Muscle of arm (tissue), 12 donors: ENCODE data around the gene SMAD7. TPM values are rescaled to one million over a fixed set of nuclear protein-coding genes. Genes with fewer than 3 reads are reported as not detected.

ENCODE experiments used
- DNase-seq: peaks from one replicate; pipeline ENCODE4 v3.0.0-alpha.2; 2013
- polyA plus RNA-seq, 12 donors: library from polyadenylated mRNA; unstranded; fragments of 120-200 nt; gene quantifications; one replicate each; pipeline ENCODE4 v1.2.1, GENCODE V29; 2013; ENCODE audit not compliant: insufficient read length in 12 of 12

Gene SMAD7
- polyA plus RNA-seq, 12 donors: 9.2 to 23.4 (median 11.8) TPM; not detected in 1

DNA sequence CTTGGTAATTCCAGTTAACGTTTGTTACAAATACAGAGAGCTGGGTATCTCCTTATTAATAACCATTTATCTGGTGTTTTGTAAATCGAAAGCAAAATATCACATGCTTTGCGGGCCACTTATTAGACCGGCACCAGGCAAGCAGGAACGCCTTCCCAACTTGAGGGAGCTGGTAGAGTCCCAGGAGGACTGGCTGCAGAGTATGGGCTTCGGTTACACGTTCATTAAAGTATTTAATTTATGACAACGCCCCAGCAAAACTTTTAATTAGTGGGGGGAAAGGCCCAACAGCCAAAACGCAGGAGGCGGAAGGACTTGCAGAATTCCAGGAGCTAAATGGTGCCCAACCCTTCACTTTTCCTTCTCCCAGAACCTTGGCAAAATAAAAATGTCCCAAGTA is 3.7 kb downstream of the SMAD7 start:
- DNase-seq: no peak

DNA sequence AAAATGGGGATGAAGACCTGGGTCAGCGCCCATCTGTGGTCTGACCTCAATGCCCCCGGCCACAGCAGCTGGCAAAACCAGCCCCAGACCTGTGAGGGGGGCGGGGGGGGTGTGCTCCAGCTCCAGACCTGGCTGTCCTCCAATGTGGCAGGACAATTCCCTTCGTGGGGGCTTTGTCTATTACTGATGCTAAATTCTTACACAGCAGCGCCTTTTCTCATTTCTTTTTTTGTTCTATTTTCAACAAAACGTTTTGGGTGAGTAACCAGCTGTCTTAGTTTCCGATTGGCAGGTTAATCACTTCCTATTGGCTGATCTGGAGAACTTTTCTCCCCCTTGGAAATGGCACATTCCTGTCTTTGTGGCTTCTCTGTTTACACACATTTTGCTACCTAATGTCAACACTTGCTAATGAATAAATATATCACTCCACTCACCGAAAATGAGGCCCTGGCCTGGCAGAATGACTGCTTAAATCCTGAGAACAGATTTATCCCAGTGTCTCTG is 4.4 kb downstream of the SMAD7 start:
- no peak for DNase-seq

DNA sequence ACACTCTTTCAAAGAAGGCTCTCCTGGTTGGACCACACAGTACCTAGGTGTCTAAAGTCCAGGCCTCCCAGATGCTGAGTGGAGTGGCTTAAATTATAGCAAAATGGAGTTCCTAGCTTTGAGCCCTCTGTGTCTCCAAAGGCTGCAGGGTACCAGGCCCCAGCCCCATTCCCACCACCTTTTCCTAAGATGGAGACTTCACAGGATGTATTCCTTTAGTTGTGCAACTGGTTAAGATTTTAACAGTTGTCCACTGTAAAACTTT is 4.9 kb downstream of the SMAD7 start:
- no peak for DNase-seq

DNA sequence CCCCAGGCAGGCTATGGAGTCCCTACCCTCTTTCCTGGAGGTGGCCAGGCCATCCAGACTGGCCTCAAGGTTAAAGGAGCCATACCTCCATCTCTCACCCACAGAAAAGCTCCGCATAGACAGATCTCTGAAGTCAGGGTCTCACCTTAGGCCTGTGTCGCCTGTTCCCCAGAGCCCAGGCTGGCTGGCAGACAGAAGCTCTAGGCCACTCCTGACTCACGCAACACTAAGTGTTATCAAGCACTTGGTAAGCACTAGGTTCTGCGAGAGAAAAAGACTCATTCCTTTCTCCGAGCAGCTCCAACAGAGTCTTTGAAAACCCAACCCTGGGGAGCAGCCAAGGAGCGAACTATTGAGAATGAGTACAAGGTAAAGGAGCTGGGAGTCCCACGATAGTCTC is 6.1 kb downstream of the SMAD7 start:
- no peak for DNase-seq

DNA sequence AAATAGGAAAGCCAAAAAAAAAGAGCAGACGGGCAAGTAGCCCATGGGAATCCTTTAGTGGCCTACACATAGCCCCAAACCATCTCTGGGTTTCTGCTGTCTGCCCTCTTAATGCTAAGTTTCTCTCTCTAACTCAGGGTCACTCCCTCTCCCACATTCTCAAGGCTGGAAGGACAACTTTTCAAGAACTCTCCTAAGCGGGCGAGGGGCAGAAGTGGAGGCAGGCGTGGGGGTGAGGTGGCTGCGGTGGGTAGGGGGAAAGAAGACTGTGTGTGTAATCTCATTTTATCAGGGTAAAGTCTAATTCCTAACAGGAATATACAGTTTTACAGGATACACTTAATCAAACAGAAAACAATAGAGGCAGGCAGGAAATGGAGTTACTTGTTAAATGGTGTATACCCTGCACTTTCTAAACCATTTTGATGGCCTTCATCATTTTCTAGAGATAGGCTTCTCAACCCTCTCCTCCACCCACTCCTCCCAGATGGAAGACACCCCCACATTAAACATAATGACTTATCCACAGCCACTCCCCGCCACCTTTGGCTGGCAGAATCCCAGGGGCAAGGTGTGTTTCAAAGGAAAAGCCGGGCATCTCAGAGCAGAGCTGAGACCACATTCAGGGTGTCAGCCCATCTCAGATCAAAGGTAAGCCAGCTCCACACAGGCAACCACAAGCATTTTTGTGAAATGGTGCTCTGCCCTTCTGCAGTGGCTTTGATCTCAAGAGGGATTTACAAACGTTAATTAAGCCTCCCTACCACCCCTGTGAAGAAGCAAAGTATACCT is 6.8 kb downstream of the SMAD7 start:
- no peak for DNase-seq

DNA sequence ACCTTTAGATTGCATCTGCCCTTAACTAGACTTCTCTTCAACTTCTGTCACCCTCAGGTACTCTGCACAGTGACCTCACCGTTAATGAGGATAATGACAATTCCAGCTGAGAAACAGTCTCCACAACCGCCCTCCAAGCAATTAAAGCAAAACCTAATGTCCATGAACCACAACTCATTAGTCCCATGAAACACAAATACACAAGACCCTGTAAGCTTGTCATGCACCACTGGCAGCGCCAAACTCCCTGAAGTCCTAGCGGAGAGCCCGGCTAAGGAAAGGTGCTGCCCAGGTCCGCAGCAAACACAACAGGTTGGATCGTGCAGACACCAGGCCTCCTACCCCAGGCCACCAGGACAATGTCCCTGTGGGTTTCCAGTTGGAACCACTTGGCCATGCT is 7.4 kb downstream of the SMAD7 start:
- no peak for DNase-seq

DNA sequence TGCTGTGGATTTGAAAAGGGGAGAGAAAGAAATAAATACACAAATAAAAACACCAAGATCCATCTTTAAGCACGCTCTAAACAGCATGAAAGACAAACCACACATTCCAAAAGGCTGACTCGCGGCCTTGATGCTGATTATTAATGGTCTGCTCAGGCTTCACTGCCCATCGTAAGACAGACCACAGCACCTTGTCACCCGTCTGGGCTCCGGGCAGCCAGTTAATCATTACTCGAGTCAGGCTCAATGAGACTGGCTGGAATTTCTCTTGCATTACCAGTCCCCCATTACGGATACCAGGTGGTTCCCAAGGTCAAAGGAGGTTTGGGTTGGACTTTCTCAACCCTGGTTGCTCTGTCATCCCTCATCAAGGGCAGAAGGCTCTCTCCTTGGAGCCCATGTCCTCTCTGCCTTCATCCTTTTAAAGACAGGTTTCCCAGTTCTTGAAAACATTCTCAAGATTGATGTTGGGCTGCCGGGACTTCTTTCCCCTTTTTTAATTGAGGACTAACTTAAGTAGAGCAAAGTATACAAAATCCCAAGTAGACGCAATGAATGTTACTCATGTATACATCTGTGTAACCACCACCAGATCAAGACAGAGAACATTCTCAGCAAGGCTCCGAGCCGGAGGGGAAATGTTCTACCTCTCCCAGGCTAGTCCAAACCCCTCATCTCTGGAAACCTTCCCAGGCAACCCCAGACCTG is 8.1 kb downstream of the SMAD7 start:
- no peak for DNase-seq

DNA sequence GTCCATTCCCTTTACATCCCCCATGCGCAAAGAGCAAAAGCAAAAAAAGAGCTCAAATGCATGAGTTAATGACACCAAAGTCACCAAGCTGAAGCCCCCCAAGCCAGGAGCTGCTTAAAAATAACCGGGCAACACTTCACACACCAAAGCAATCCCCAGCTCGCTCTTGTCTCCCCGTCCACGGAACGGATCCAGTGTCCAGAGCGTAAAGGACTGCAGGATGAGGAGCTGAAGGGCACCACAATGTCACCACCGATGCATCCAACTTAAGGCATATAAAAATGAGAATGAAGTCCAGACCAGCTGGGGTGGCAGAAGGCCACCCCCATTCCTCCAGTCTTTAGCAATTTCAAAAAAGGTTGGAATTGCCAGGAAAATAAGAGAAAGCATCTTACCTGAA is 8.7 kb downstream of the SMAD7 start:
- DNase-seq: no peak

DNA sequence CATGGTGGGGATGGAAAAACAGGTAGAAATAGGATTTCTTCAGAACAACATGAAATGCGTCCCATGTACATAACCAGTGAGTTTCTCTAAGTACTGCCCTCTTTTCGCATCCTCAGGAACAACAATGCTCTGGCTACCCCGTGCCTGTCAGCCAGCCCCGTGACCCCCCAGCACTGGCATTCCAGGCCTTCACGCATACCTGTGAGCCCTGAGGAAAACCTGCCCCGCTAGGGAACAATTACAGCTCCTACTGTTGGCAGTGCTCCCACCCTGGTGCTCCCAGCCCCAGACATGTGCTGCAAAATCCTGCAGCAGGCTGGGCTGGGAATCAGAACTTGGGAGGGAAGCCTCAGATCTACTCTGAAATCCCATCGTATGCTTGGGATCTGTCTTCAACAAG is 9.1 kb downstream of the SMAD7 start:
- DNase-seq: no peak

DNA sequence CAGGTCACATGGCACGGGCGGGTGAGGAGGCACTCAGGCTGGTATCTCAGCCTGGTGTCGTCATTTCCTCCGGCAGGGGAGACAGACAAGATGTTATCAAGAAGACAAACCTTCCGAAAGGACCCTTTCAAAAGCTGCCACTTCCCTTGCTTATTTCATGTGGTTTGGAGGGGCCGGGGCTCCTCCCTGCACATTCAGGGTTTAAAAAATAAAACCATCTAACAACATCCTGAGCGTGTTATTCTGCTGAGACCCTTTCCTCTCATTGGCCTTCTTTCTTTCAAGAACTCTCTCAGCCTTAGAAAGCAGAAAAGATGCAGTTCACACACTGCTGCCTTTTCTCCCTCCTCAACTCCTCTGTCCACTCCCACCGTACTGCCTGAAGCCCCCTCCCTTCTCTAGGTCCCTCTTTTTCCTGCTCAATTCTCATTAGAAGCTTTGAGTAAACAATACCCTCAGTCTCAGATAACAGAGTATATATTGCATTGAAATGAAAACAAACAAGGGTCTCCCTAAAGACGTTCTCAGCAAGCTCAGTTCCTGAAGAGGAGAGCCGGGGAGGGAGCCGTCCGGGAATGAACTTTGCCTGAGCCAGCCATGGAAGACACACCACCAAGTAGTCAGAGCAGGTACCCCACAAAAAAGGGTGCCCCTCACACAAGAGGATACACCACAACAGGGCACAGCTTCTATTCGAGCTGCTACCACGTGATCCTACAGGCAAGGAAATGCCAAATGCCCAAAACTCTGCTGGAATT is 9.7 kb downstream of the SMAD7 start:
- no peak for DNase-seq

DNA sequence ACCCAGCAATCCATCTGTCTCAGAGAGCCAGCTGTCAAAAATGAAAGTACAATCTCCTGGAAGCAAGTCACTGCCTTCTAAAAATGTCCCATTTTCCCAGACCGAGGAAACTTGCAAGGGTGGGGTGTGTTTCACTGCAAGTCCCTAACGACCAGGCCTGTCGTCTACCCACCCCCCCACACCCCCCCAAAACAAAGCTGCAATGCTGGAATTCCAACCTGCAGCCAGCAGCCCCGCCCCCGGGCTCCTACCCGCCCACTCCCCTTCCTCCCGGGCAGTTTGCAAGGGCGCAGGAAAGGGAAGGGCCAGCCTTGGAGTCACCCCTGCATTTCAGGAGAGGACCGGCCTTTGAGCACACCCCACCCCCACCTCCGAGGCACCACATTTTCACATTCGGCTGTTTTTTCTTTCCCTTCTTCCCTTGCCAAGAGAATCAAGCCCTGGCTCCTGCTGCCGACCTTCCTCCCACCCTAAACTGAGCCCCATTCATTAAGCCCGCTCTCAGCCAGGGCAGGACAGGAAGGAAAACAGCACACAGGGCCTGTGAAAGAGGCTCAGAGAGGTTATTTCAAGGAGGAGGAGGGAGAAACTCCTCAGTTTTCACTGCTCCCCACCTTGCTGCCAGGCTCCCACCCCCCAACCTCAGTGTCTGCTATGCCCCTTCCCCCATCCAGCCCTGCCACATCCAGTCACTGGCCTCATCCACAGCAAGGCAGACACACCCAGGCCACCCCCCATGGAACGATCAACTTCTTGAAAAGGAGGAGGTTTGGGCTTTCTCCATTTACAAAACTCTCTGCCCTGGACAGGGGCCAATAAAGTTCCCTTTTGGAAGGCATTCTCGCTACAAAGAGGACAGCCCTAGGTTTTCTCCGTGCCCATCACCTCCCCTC is 11.3 kb downstream of the SMAD7 start:
- no peak for DNase-seq

DNA sequence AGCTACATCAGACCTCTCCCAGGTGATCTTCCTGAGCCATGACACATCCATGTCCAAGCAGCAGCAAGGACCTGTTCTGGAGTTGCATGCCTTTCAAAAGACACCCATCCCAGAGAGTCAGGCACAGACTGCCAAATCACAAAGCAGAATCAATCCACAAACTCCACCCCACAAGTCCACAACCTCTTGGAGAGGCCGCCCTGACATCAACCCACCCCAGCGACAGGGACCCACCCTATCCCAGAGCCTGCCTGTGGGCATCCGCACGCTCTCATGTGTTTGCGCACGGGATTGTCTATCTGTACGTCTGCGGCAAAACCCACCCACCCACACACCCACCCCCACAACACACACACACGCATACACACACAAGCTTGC is 11.9 kb downstream of the SMAD7 start:
- no peak for DNase-seq

DNA sequence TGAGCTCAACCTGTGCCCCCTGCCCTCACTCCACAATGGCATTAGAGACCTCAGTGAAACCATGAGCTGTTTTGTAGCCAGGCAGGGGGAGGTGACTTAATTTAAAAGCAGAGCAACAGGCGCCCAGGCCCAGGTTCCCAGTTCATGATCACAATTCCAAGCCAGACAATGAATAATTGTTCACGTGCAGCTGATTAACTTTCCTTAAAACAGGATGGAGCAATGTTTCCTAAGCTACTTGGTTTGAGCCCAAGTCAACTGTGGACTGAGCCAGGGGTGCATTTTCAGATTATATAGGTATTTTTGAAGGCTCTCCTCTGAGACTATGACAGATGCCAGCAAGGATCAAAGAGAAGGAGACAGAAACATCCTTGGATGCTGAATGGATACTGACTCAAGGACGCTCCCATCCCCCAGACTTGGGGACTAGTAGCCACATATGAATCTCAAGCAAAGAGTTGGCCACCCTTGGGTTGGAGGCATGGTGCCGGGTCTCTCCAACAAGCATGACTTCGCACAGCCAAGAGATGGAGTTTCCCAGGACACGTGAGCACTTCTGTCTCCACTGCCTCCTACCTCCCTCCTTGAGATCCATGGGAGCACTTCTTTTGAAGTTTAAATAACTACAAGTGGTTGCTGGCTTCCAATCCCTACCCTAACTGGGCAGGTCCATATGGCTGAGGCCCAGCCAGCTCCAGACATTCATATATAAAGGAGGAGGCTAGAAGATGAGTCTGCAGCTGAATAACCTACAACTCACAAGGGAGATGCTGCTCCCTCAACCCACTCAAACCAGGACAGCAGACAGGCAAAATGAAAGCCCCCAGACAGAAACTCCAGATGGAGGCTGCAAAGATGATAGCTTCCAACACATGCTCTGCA is 12.7 kb downstream of the SMAD7 start:
- DNase-seq: no peak

DNA sequence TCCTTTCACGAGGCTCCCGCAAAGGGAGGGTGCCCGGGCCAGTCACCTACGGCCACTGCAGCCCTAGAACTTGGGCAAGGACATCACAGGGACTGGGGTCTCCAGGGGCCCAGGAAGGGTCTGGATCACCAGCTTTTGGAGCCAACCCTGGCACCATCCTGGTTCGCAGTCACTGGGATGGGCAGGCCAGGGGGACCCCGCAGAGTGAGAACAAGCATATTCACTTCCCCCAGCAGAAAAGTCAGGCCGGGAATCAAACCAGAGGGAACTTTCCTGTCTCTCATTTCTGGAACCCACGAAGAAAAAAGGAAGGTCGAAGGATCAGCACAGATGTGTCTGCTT is 15.4 kb downstream of the SMAD7 start:
- no peak for DNase-seq

DNA sequence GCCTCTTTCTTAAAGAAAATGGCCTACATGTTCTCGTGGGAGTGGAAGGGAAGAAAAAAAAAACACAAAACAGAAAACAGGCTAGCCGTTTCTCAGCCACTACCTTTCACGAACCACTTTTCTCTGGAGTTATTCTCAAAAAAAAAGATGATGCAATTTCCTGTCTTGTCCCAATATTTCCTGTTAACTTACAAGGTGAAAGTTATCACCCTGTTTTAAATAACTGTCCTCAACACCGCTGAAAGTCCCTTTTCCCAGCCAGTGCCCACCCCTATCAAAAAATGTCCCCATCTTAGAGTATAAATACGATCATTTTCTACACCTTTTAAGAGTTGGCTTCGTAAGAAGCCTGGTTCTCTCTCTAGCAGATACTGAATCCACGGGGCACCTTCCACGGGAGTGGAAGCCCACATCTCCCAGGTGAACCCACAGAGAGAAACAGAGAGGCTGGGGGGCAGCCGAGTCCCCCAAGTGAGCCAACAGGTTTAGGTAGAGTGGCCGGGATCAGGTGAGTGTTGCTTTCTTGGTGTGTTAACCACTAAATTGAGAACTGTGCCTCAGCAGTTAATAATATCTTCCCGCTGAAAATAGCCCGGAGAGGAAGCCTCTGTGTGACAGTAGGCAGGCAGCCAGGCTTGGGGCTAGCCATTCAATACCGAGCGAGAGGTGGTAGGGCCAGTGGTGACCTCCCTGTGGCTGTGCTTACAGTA is 15.9 kb downstream of the SMAD7 start:
- DNase-seq: no peak

DNA sequence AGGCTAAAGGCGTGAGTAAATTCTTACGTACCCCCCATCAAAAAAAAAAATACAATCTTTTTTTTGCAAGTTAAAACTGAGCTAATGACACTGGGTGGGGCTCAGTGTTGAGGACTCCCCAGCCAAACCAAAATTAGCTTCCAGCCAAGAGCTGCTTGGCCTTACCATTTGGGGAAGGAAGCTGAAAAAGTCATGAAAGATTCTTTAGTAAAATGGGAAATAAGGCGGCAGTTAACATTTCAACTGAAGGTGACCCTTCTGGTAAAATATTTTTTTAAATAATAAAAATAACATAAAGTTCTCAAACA is 16.4 kb downstream of the SMAD7 start:
- DNase-seq: no peak

DNA sequence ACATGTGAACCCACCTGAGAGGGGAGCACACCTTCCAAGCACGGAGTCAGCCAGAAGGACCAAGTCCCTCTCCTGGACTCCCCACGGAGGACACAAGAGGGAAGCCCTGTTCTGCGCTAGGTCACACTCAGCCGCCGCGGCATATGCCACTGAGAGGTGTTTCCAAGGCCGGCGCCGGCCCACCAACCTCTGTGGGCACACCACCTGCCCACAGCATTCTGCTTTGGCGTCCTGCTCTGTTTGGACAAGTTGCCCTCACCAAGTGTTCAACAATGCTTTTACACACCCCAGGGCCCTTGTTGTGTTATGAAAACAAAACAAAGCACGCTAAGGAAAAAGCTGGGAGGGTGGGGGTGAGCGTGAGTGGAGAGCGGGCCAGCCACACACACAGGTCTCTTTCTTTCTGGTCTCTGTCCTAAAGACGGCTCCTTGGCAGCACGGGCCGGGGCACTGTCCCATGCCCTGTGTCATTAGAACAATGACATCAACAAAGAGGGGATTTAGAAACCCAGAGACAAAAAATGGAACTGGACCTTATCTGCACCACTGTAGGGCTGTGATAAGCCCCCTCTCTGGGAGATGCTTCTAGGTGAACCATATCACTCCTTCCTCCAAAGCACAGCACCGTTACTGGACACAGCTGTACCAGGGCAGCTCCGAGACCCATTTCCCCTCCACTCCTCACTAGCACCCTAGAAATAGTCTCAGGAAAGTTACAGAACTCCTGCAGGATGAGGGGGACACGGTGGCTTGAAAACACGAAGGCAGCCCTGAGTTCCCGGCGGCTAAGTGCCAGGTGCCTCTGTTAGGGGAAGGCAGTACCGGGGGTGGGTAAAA is 17.0 kb downstream of the SMAD7 start:
- no peak for DNase-seq

DNA sequence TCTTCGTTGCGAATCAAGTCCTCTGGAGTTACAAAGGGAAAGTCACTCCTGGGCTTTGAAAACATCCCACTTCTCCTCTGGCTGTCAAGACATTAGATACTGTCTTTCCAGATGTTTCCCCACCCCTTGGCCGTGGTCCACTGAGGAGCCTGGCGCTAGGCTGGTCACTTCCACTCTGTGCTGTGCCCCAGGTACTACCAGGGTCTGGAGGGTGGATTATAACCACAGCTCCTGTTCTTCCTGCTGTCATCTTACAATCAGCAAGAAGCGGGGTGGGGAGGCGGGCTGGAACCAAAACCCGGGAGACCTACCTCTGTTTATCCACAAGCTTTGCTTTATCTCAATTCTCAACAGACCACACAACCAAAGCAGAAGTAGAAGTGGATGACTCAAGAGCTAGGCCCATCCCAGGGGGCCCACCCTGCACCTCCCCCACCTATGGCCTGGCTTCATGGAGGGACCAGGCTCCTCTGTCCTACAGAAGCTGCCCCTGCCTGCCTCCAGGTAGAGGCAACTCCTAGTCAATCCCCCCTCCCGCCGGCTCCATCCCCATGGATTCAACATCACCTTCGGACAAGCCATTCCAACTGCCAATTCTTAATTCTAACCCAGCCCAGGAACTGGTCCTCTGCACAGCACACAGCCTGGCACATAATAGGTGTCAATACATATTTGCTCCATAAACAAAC is 17.8 kb downstream of the SMAD7 start:
- no peak for DNase-seq

DNA sequence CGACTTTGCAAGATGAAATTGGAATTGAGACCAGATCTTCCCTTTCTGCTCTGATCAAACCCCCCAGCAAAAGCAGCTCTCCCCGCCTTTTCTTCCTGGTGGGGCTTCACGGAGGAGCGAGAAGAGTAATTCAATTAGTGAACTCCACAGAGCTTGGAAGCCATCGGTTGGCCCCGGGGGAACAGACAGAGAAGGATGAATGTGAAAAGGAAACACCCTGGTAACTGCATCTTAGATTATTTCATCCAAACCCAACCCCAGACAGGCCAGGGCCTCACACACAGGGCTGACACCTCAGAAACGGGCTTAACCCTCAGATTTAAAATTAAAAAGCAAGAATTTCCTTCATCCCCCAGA is 18.3 kb downstream of the SMAD7 start:
- no peak for DNase-seq
